Muscle layer of duodenum (tissue), 2 donors: Measurements from ENCODE around the gene VGLL2.
"Not testable (repeated sequence)": the region's sequence is repeated elsewhere in the genome, so short reads cannot be mapped to it uniquely, and the experiment has no call there.

Source experiments
- H3K27ac ChIP-seq: one replicate; pipeline ENCODE4 v1.7.0; 2013; ENCODE audit warnings: mild to moderate bottlenecking, low read length
- H3K27me3 ChIP-seq: one replicate; pipeline ENCODE4 v1.7.0; 2013; ENCODE audit warnings: low read depth, mild to moderate bottlenecking, control low read depth, low read length
- H3K36me3 ChIP-seq, 2 donors: one replicate each; pipeline ENCODE4 v1.7.0; 2013; ENCODE audit warnings: low read length in 2 of 2, control low read depth in 1 of 2, mild to moderate bottlenecking in 1 of 2; ENCODE audit not compliant: insufficient read depth in 2 of 2, control insufficient read depth in 1 of 2
- H3K4me1 ChIP-seq, 2 donors: one replicate each; pipeline ENCODE4 v1.7.0; 2013; ENCODE audit warnings: low read length in 2 of 2, mild to moderate bottlenecking in 2 of 2, control low read depth in 1 of 2, moderate library complexity in 1 of 2; ENCODE audit not compliant: insufficient read depth in 2 of 2, control insufficient read depth in 1 of 2
- H3K4me3 ChIP-seq, 2 donors: one replicate each; pipeline ENCODE4 v1.7.0; 2013; ENCODE audit warnings: low read length in 2 of 2, low read depth in 1 of 2, mild to moderate bottlenecking in 1 of 2
- H3K9me3 ChIP-seq, 2 donors: one replicate each; pipeline ENCODE4 v1.7.0; 2013; ENCODE audit warnings: low read length in 2 of 2, control low read depth in 1 of 2, mild to moderate bottlenecking in 1 of 2; ENCODE audit not compliant: control insufficient read depth in 1 of 2
- donor health status: healthy.

Gene VGLL2

DNA sequence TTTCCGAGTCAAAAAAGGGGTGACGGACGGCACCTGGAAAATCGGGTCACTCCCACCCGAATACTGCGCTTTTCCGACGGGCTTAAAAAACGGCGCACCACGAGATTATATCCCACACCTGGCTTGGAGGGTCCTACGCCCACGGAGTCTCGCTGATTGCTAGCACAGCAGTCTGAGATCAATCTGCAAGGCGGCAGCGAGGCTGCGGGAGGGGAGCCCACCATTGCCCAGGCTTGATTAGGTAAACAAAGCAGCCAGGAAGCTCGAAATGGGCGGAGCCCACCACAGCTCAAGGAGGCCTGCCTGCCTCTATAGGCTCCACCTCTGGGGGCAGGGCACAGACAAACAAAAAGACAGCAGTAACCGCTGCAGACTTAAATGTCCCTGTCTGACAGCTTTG, 20.4 kb upstream of the VGLL2 start:
- not testable (repeated sequence) for H3K36me3 ChIP-seq, H3K9me3 ChIP-seq, H3K27me3 ChIP-seq, H3K4me3 ChIP-seq, H3K4me1 ChIP-seq, H3K27ac ChIP-seq

DNA sequence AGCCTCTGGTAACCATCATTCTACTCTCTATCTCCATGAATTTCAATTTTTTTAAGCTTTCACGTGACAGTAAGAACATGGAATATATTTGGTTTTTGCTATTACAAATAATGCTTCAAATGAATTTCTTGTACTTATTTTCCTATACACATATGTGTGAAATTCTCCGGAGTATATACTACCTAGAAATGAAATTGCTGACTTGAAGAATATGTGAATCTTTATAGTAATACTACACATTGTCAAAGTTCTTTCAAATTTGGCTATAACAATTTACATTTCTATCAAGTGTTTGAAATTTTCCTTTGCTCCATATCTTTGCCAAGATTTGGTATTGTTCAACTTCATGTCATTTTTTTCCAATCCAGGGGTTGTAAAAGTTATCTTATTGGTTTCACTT, 11.6 kb upstream of the VGLL2 start:
- Histone ChIP-seq H3K27ac (no peak overlapping the region), H3K4me1 (no peaks in the 10 kb centered on the region), H3K27me3 (no peaks in the 10 kb centered on the region), H3K4me3 (no peak overlapping the region), H3K36me3 (no peaks in the 10 kb centered on the region), H3K9me3 (peaks cover 0 to 3% of the 10 kb centered on the region in 2 donors)

- Histone ChIP-seq H3K4me1 (peaks cover 0 to 22% of the 10 kb centered on the region in 2 donors), H3K27ac (no peak overlapping the region), H3K36me3 (no peaks in the 10 kb centered on the region), H3K9me3 (peaks cover 0 to 4% of the 10 kb centered on the region in 2 donors), H3K27me3 (peaks cover 51% of the 10 kb centered on the region), H3K4me3 (no peak overlapping the region)
Observed at GRCh38 chr6:117262799-117263198, 2.6 kb upstream of the VGLL2 start.

- Histone ChIP-seq H3K9me3 (peaks cover 0 to 8% of the 10 kb centered on the region in 2 donors), H3K36me3 (no peaks in the 10 kb centered on the region), H3K27ac (no peak overlapping the region), H3K27me3 (peaks cover 57% of the 10 kb centered on the region), H3K4me1 (peaks cover 0 to 22% of the 10 kb centered on the region in 2 donors), H3K4me3 (no peak overlapping the region)
Observed at GRCh38 chr6:117263353-117263927, 1.9 kb upstream of the VGLL2 start.

DNA sequence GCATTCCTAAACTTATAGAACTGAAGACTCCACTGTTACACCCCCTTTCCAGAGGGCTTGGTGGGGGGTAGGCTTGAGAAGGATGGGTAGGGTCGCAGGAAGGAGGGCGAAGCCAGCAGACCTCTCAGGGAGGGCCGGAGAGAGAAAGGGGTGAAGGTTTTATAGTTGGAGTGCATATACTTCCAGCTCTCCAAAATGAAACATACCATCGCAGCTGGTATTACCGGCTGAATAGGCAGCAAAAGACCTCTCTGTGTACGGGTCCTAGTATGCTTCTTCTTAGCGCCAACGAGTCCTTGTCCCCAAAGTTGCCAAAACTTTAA, 1.0 kb upstream of the VGLL2 start:
- H3K36me3 ChIP-seq = no peaks in the 10 kb centered on the region
- H3K27me3 ChIP-seq = peaks cover 66% of the 10 kb centered on the region
- peaks cover 0 to 12% of the 10 kb centered on the region in 2 donors for H3K9me3 ChIP-seq
- no peak overlapping the region for H3K27ac ChIP-seq
- peak overlapping the region; percentile 59 to 72 for H3K4me3 ChIP-seq
- H3K4me1 ChIP-seq = peaks cover 0 to 22% of the 10 kb centered on the region in 2 donors

GRCh38 chr6:117264692-117265409, 507 bp upstream of the VGLL2 start:
- Histone ChIP-seq H3K27ac (no peak overlapping the region), H3K27me3 (peaks cover 72% of the 10 kb centered on the region), H3K36me3 (no peaks in the 10 kb centered on the region), H3K9me3 (peaks cover 0 to 12% of the 10 kb centered on the region in 2 donors), H3K4me1 (peaks cover 0 to 24% of the 10 kb centered on the region in 2 donors), H3K4me3 (peak overlapping the region; percentile 59 to 72)

DNA sequence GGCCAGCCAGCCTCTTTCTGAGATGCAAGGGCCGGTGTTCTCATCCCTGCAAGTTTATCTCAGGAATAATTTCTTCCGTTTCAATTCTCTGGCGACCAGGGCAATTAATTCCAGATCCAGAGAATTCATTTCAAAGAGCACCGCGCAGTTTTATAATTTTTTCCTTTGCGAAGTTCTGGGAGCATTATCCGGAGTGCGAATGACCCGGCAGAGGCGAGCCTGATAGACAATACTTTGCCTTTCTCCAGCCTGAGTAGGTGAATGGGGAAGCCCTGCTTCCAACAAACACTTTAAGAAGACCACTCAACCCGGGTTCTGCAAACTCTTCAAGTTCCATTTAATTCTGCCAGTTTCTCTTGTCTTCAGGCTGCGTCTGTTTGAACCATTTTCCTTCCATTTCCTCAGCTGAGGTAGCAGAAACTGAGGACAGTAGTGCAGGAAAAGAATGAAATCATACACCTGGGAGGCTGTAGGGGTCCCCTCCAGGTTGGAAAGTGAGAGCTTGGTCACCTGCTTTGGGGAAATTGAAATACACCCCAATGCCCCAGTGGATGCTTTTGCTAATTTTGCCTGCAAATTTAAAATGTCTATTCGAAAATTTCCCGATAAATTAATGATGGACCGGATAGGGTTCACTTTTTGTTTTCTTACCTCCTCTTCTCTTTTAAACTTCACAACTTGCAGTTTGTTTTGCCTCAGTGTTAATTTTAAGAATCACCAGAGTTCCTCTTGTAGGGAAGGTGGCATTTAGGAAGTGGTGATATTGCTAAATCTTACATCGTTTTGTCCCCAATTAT, 1.1 kb downstream of the VGLL2 start:
- Histone ChIP-seq H3K27me3 (peaks cover 76% of the 10 kb centered on the region), H3K36me3 (no peaks in the 10 kb centered on the region), H3K4me1 (peaks cover 0 to 32% of the 10 kb centered on the region in 2 donors), H3K4me3 (peak overlapping the region; percentile 34 to 72), H3K27ac (no peak overlapping the region), H3K9me3 (peaks cover 0 to 8% of the 10 kb centered on the region in 2 donors)

GRCh38 chr6:117267054-117267347, 1.6 kb downstream of the VGLL2 start:
- no peak overlapping the region for H3K4me3 ChIP-seq
- H3K9me3 ChIP-seq = peaks cover 0 to 8% of the 10 kb centered on the region in 2 donors
- H3K36me3 ChIP-seq = no peaks in the 10 kb centered on the region
- no peak overlapping the region for H3K27ac ChIP-seq
- H3K27me3 ChIP-seq = peaks cover 77% of the 10 kb centered on the region
- H3K4me1 ChIP-seq = peaks cover 0 to 32% of the 10 kb centered on the region in 2 donors

GRCh38 chr6:117267766-117268534, 2.6 kb downstream of the VGLL2 start:
- H3K27me3 ChIP-seq = peaks cover 73% of the 10 kb centered on the region
- no peak overlapping the region for H3K27ac ChIP-seq
- no peaks in the 10 kb centered on the region for H3K36me3 ChIP-seq
- peaks cover 0 to 8% of the 10 kb centered on the region in 2 donors for H3K9me3 ChIP-seq
- H3K4me3 ChIP-seq = no peak overlapping the region
- peaks cover 0 to 32% of the 10 kb centered on the region in 2 donors for H3K4me1 ChIP-seq

DNA sequence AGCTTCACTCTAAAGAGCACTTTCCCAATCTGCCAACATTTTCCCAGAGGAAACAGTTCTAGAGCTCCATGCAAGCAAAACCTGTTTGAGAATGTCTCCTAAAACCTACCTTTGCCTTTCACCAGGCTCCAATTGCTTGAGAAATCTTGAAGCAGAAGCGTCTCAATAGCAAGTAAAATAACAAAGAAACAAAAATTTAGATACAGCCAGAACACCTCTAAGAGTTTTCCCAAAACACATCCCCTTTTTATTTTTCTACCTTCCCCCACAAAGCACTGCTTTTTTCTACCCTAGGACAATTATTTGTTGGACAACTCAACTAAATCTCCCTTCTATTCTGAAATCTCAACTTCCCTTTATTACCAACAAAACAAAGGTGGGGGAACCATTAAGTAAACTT, 3.6 kb downstream of the VGLL2 start:
- H3K9me3 ChIP-seq = peaks cover 0 to 8% of the 10 kb centered on the region in 2 donors
- H3K27me3 ChIP-seq = peaks cover 63% of the 10 kb centered on the region
- no peaks in the 10 kb centered on the region for H3K36me3 ChIP-seq
- H3K27ac ChIP-seq = no peak overlapping the region
- H3K4me1 ChIP-seq = peaks cover 0 to 32% of the 10 kb centered on the region in 2 donors
- no peak overlapping the region for H3K4me3 ChIP-seq

GRCh38 chr6:117269638-117270054, 4.3 kb downstream of the VGLL2 start:
- peaks cover 0 to 26% of the 10 kb centered on the region in 2 donors for H3K4me1 ChIP-seq
- peaks cover 56% of the 10 kb centered on the region for H3K27me3 ChIP-seq
- no peak overlapping the region for H3K27ac ChIP-seq
- peak overlapping the region in 1 of 2 donors; percentile 55 for H3K4me3 ChIP-seq
- peaks cover 0 to 8% of the 10 kb centered on the region in 2 donors for H3K9me3 ChIP-seq
- H3K36me3 ChIP-seq = no peaks in the 10 kb centered on the region
